ENCODE results near the gene SEMA3D. TPM values are rescaled to one million over a fixed set of nuclear protein-coding genes. Genes with fewer than 3 reads are reported as not detected.

Gene SEMA3D
- total RNA-seq, 1 donor from 2014 or later = 43.1 TPM

GRCh38 chr7:85033263-85033662 lies 153.6 kb downstream of the SEMA3D start:
- no peak for DNase-seq (ENCODE audit: low spot score)

DNA sequence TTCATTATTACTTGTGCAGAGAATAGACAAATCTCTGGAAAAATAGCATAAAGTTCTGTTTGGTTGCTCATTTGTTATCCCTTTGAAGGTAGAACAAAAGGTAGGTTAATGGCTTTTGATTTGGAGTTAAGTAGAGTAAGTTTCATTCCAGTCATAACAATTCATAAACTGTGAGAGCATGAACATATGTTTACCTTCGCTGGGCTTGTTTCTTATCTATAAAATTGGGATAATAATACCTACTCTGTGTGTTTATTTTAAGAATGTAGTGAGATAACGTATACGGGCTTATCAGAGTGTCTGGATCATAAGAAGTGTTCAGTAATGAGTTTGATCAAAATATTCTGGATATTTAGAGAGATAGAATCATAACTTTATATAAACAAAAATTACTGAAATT lies 155.4 kb downstream of the SEMA3D start:
- no peak for DNase-seq (ENCODE audit: low spot score)

DNA sequence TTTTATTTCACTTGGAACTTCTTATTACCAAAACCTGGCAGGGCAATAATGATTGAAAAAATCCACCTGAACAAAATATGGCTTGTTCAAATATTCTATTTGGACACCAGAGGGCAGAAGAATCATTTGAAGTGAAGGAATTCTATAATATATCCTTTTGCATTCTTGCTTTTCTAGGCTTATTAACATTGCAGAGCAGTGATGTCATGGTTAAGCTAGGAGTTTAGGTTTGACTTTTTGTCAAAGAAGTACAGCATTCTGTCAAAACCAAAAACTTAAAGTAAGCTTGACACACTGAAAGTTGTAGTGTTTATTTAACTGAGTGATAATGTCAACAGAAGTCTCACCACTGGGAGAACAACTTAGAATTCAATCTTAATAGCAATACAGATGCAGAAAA lies 156.0 kb downstream of the SEMA3D start:
- DNase-seq (ENCODE audit: low spot score) = peak; percentile 68

- no peak for DNase-seq (ENCODE audit: low spot score)
Observed at GRCh38 chr7:85025312-85025756, 161.5 kb downstream of the SEMA3D start.

DNA sequence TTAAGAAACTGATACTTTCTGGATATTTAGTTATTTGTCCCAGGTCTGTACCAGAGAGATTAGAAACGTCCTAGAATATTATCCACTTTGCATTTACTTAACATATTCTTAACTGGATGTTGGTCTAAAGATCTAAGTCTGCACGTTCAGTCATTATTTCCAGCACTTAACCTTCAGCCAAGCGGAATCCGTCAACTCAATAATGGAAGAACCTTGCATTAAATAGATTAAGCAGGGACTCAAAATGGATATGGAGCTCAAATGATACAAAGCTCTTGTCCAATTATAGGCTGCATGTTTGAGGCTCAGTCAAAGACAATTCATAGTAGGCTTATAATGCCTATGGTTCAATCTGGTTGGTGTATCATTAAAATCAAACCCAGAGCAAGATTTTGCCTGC lies 162.9 kb downstream of the SEMA3D start:
- no peak for DNase-seq (ENCODE audit: low spot score)

DNA sequence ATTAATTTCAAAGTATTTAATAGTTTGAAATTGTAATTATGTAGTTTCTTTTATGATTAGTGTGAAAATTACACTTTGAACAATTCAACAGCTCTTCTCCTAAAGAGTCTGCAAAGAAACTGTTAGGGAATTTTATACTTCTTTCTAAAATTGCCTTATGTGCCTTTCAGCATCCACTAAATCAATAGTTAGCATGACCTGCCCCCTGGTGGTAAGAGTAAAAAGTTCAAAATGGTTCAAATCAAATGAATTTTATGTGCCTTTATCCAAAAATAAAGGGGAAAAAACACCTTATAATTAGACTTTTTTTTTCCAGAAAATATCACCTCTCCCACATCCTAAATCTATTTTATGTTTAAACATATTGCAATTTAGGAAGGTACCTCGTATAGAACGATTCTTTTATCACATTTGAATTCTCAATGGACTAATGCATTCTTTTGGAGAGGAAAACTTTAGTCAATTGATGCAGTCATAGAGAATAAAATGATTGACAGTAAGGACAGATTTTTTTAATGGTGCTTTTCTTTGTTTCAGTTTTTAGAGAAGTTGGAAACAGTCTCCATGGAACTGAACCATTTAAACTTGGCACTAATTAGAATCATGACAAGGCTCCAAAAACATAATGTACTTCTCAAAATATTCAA lies 163.7 kb downstream of the SEMA3D start:
- peak; percentile 55 for DNase-seq (ENCODE audit: low spot score)

GRCh38 chr7:85022064-85022697 lies 164.7 kb downstream of the SEMA3D start:
- no peak for DNase-seq (ENCODE audit: low spot score)

DNA sequence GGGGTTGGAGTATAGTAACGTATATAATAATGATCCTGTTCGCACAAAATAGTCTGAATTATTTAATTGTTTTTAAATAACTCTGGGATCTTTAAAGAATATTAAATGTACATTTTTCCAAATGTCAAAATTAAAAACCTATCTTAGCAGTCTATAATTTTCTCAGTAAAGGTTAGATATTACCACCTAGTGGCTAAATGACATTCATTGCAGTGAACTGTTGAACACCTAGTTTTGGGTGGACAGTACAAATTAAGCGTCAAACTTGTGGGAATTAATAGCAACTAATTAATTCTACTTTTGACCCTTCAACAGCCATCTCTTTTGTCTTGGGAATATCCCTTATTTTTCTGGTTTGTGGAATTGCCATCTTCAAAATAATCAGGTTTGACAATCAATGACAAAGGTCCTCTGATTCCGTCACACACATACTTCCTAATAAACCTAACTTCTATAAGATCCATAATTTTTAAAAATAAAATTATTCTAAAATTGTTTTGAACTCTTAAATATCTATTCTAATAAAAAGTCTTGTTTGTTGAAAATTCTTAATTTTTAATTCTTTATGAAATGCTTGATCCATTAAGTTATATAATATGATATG lies 165.7 kb downstream of the SEMA3D start:
- DNase-seq (ENCODE audit: low spot score) = no peak

DNA sequence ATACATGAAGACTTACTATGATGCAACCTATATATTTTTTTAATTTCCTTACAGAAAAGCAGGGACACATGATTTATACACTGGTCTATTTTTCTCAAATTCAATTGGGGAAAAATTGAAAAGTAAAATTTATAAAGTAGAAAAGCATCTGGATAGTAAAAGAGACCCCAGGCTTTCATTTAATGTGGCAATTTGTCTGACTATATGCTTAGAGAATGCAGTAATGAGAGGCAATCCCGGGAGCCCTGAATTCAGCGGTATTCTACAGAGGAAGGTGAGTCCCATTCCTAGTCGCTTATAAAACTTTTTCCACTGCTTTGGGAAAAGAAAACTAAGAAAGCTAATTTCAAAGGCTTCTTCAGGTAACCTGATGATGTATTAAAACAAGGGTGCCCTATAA lies 167.1 kb downstream of the SEMA3D start:
- DNase-seq (ENCODE audit: low spot score) = no peak

GRCh38 chr7:85019176-85019575 lies 167.7 kb downstream of the SEMA3D start:
- DNase-seq (ENCODE audit: low spot score) = no peak

DNA sequence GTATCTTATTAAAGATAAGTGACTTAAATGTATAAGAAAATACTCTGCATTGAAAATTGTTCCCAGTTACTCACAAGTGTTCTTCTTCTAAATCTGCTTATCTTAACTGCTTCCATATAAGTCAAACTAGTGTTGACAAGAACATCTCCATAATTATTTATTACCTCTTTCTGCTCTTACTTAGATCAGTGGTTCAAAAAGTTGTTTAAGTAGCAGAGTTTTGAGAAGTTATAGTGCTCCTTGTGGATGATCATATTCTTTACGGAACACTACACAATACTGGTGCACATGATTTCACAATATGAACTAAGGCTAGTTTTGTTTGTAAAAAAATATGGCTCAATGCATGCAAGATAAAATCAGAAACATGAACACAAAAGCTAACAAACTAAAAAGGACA lies 168.4 kb downstream of the SEMA3D start:
- peak; percentile 50 for DNase-seq (ENCODE audit: low spot score)

DNA sequence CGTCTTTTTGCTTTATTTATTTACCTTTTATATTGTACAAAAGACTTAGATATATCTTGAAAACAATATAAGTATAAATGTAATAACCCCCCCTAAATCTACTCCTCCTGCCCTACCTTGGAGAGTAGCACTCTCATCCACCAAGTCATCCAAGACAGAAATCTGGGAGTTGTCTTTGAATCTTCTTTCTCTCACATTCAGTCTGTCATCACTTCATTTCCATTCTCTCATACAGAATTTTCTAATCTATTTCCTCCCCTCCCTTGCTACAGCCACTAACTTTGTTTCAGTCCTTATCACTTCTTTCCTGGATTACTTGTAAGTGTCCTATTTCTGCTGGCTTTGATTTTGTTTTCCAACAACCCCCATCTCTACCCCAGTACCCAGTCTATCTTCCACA lies 170.6 kb downstream of the SEMA3D start:
- DNase-seq (ENCODE audit: low spot score) = no peak

DNA sequence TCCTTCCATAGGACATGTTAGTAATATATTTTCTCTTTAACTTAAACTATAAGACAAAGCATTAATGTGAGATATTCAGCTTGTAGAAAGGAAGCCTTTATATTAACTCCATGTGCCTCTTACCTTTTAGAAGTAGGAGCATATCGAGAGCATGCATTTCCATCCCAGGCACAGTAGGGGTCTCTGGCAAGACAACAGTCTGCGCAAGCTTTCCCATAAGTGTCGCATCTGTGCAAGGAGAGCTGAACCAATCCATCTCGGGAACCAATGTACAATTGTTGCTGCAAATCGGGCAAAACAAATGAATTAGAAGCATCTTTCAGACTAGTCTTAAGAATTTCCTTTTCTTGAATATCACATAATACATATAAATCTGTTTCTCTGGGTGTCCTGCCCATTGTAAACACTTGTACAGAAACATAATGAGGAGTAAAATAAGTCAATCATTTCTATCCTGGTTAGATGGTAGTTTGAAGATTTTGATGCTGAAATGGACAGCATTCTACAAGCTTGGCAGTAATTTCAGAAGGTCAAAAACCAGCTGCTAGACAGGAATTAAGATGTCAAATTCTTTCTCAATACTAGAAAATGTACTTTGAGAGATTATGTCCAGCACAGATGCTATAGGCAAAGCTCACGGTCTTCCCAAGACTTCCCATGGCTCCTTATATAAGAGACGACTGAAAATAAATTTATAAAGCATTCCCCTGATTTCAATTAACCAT lies 171.8 kb downstream of the SEMA3D start:
- no peak for DNase-seq (ENCODE audit: low spot score)

GRCh38 chr7:85011127-85011526 lies 175.7 kb downstream of the SEMA3D start:
- no peak for DNase-seq (ENCODE audit: low spot score)

- no peak for DNase-seq (ENCODE audit: low spot score)
Observed at GRCh38 chr7:85010306-85010705, 176.6 kb downstream of the SEMA3D start.

- no peak for DNase-seq (ENCODE audit: low spot score)
Observed at GRCh38 chr7:85006754-85007153, 180.1 kb downstream of the SEMA3D start.

DNA sequence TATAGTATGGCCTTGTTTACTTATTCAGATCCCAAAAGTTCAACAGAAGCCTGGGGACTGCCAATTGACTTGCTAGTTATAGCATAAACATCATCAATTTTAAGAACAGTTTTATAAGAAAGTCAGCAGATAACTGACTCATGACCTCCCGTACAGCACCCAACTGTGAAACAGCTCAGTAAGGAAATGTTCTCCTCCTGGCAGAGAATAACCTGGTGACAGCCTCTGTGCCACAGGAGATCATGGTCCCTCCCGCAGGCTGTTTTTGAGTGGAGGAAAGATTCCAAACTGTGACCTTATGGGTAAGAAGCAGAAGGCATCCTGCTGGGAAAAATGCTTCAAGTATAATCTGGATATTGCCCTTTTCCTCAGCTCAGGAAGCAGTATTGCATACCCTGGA lies 182.5 kb downstream of the SEMA3D start:
- DNase-seq (ENCODE audit: low spot score) = no peak

DNA sequence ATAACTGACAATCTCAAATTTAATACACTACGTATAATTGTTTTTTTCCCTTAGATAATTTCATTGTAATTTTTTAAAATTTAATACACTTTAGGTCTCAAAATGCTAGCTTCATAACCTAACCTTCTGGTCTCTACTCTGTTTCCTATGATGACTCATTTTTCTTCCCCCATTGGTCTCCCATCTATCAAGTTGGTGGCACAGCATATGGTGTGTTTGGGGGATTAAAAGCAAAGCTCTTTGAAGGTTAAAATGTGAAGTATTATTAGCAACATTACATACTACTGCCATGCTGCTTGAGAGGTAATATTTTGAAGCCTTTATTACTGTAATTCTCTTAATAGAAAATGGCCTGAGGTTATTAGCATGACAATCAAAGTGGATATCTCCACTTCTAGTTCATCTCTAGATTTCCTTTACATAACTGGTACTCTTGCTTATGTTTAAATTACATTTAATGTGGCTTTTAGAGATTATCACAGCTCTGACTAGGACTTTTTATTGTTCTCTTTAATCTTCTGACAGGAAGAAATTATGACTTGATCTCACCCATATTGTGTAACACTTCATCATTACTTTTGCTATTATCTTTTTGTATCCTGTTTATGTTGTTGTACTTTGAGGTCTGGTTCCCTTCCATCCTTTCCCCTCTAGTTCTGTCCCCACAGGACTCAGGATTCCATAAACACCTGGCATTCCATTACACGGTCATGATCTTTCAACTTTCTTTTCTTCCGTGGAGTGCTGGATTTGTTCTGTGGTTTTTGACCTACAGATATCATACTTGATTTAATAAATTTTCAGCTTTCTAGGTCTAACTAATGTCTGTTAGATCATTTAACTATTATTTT lies 185.1 kb downstream of the SEMA3D start:
- no peak for DNase-seq (ENCODE audit: low spot score)

GRCh38 chr7:85000735-85001350 lies 186.0 kb downstream of the SEMA3D start:
- no peak for DNase-seq (ENCODE audit: low spot score)

GRCh38 chr7:84999450-84999849 lies 187.4 kb downstream of the SEMA3D start:
- DNase-seq (ENCODE audit: low spot score) = no peak

DNA sequence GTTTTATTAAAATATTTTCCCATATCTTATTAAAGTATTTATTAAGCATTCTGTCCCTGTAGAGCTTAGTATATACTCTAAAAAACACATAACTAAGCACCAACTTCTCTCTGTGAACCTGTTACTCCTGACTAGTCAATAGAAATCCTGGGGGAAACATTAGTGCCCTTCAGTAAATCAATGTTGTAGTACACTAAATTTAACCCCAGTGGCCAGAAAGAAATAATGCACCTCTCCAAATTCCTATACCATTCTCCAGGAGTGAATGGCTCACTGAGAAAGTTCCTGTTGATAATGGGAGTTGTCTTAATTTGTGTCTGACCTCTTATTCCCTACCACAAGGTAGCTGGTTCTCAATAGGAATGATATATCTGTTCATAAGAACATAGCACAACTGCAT lies 188.2 kb downstream of the SEMA3D start:
- no peak for DNase-seq (ENCODE audit: low spot score)
